ENCODE results near the gene EPRS1.
"Not testable (repeated sequence)": the region's sequence is repeated elsewhere in the genome, so short reads cannot be mapped to it uniquely, and the experiment has no call there.

Gene EPRS1

DNA sequence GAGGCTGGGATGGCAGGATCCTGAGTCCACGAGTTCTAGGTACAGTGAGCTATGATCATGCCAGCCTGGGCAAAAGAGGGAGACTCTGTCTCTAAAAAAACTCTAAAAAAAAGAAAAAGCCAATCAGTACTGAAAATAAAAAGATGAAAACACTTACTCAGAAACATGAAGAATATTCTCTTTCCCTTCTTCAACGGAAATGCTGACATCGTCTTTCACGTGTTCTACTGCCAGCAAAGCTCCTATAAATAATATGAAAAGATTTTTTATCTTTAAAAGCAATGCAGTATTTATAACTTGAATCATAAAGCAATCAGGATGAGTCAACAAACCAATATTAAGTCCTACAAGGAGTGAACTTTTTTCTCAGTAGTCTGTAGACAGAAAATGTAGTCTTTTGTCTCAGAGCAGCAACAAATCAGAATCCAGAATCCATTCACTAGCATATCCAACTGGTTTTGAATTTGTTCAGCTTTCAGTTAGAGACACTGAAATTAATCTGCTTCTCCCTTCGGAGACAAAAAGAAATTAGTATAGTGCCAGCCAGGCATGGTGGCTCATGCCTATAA, 6.2 kb downstream of the EPRS1 start:
- no peak for DNase-seq (ENCODE audit: extremely low read depth in 1 of 2, low read depth in 1 of 2)

GRCh38 chr1:220038640-220039039, 7.7 kb downstream of the EPRS1 start:
- no peak for DNase-seq (ENCODE audit: extremely low read depth in 1 of 2, low read depth in 1 of 2)

DNA sequence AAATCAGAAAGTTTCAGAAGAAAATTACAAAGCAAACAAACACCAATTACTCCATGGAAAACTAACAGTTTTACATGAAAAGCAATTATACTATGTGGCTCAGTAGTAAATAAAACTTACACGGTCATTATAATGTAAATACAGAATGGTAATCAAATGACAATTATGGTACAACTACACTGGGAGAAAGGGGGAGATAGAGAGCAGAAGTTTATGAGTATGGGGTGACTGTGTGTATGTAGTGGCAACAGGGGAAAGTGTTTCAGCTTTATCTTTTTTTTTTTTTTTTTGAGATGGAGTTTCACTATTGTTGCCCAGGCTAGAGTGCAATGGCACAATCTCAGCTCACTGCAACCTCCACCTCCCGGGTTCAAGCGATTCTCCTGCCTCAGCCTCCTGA, 8.5 kb downstream of the EPRS1 start:
- DNase-seq (ENCODE audit: extremely low read depth in 1 of 2, low read depth in 1 of 2): not testable (repeated sequence)

- no peak for DNase-seq (ENCODE audit: extremely low read depth in 1 of 2, low read depth in 1 of 2)
These were observed 13.4 kb downstream of the EPRS1 start for GRCh38 chr1:220032911-220033310.

DNA sequence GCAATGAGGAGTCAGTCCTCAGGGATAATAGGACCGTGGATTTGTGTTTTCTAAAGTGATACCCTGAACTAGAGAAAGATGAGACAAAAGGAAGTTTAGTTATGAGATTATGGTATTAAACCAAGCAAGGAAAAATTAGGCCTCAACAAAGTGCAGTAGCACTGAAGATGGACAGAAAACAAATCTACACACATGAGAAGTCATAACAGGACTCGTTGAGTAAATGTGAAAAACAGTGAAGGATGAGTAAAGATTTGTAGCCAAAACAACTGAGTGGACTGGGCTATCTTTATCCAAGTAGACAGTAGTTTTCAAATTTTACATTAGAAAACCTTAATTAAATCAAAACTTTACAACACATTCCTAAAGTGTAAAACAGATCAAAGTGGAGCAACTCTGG, 15.0 kb downstream of the EPRS1 start:
- DNase-seq (ENCODE audit: extremely low read depth in 1 of 2, low read depth in 1 of 2): no peak

GRCh38 chr1:220028346-220028895, 17.9 kb downstream of the EPRS1 start:
- DNase-seq (ENCODE audit: extremely low read depth in 1 of 2, low read depth in 1 of 2): no peak

DNA sequence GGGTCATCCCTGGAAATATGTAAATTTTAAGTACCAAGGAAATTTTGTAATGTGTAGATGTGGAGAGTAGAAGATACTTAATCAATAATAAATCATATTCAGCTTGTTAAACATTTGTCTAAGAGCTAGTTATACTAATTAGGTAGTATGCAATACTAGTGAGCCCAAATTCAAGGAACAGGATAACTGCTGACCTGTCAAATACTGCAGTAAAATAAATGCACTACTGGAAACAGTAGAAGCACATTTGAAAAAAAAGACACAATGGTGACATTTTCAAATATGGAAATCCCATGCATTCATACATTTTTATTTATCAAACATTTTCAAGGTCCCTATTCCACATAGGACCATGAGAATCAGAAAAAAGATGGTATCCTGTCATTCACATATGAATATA, 27.2 kb downstream of the EPRS1 start:
- DNase-seq (ENCODE audit: extremely low read depth in 1 of 2, low read depth in 1 of 2): no peak

GRCh38 chr1:220013497-220013896, 32.8 kb downstream of the EPRS1 start:
- no peak for DNase-seq (ENCODE audit: extremely low read depth in 1 of 2, low read depth in 1 of 2)

- no peak for DNase-seq (ENCODE audit: extremely low read depth in 1 of 2, low read depth in 1 of 2)
These were observed 34.0 kb downstream of the EPRS1 start for GRCh38 chr1:220012259-220012658.

- no peak for DNase-seq (ENCODE audit: extremely low read depth in 1 of 2, low read depth in 1 of 2)
These were observed 34.7 kb downstream of the EPRS1 start for GRCh38 chr1:220011620-220012019.

GRCh38 chr1:220007438-220007837, 38.9 kb downstream of the EPRS1 start:
- no peak for DNase-seq (ENCODE audit: extremely low read depth in 1 of 2, low read depth in 1 of 2)

DNA sequence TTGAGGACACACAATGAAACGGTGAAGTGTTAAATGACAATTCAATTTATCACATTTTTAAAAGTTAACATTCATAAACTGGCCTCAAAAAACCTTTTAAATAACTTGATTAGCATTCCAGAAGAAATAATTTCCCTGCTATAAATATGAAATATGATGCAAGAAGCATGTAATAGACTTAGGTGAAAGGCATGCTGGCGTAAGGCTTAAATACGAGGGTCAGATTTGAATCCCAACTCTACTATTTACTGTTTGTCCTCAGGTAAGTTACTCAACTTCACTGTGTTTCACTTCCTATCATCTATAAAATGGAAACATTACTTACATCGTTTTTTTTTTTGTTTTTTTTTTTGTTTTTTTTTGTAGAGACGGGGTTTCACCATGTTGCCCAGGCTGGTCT, 40.8 kb downstream of the EPRS1 start:
- no peak for DNase-seq (ENCODE audit: extremely low read depth in 1 of 2, low read depth in 1 of 2)

DNA sequence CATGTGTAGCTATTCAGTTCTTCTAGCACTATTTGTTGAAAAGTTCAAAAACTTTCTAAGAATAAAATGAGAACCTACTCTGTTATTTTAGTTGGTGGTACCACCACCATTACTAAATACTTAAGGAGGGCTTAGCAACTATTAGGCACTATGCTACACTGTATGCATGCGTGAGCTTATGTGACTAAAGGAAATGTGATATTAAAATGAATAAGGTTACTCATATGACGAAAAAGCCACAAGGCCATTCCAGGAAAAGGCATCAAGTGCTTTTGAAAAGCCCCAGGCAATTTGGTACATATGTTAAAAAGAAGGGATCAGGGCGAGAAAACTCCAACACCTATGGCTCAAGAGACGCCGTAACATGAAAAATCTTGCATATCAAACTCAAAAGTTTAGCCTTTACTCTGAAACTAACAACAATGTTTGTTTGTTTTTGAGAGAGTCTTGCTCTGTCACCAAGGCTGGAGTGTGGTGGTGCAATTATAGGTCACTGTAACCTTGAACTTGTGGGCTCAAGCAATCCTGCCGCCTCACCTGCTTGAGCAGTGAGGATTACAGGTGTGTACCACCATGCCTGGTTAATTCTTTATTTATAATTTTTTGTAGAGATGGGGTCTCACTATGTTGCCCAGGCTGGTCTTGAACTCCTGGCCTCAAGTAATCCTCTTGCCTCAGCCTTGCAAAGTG, 42.5 kb downstream of the EPRS1 start:
- DNase-seq (ENCODE audit: extremely low read depth in 1 of 2, low read depth in 1 of 2): no peak

- DNase-seq (ENCODE audit: extremely low read depth in 1 of 2, low read depth in 1 of 2): no peak
These were observed 43.3 kb downstream of the EPRS1 start for GRCh38 chr1:220003015-220003414.

GRCh38 chr1:220001095-220001501, 45.2 kb downstream of the EPRS1 start:
- no peak for DNase-seq (ENCODE audit: extremely low read depth in 1 of 2, low read depth in 1 of 2)

DNA sequence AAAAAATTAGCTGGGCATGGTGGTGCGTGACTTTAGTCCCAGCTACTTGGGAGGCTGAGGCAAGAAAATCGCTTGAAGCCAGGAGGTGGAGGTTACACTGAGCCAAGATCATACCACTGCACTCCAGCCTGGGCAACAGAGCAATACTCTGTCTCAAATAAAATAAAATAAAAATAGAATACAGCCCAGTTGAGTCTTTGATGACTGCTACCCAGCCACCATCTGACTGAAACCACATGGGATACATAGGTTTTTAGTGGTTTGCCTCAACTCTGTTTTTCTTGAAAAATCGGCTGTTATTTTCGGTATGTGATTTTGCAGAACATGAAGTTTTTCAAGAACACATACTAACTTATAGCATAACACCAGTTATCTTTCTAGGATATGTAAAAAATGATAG, 46.5 kb downstream of the EPRS1 start:
- DNase-seq (ENCODE audit: extremely low read depth in 1 of 2, low read depth in 1 of 2): no peak

Data from activated CD8-positive, alpha-beta memory T cell treated with anti-CD3 and anti-CD28 coated beads for 1 hour (primary cell).